ENCODE data around the gene IRF2.

GRCh38 chr4:184371390-184371787, 103.0 kb downstream of the IRF2 start:
- no peak for TF ChIP-seq EZH2 (IDR thresholded peaks at IDR 0.05)
- TF ChIP-seq FOXP2 (optimal IDR thresholded peaks at IDR 0.05; ENCODE audit: control extremely low read depth, extremely low read length, insufficient read depth), result no peak
- TF ChIP-seq POLR2AphosphoS5 (IDR thresholded peaks at IDR 0.05; ENCODE audit: borderline replicate concordance, low read depth, low read length), result no peak

Measured in SK-N-MC (cell line).